B cell (primary cell): ENCODE data around the gene ACAN. TPM values are rescaled to one million over a fixed set of nuclear protein-coding genes. Genes with fewer than 3 reads are reported as not detected.

Source experiments
- ATAC-seq: fragments of 200-7000 bp; cut with Tn5 transposase; one replicate; pipeline ENCODE4 v1.10.0; 2021; ENCODE audit warnings: low read depth, mild to moderate bottlenecking, moderate number of reproducible peaks, moderate library complexity
- CTCF ChIA-PET: fragments of 350-600 bp; sonication (Branson Sonifier 250); formaldehyde crosslinking; loops from one replicate; lab custom pipeline; 2021; ENCODE audit warnings: antibody characterized with exemption, inconsistent platforms; lab: Charles Lee
- POLR2A ChIA-PET: fragments of 350-600 bp; sonication (Branson Sonifier 250); formaldehyde crosslinking; loops from one replicate; lab custom pipeline; 2021; ENCODE audit warnings: antibody characterized with exemption; lab: Charles Lee
- DNase-seq: peaks from one replicate; pipeline ENCODE4 v3.0.0; 2013
- H2AFZ ChIP-seq: 2 replicates; pipeline ENCODE4 v1.6.1; 2012; ENCODE audit warnings: mild to moderate bottlenecking, low read depth, low read length; ENCODE audit not compliant: insufficient read depth, poor library complexity, severe bottlenecking
- H3K27ac ChIP-seq, 2 donors: 1 replicate in 1 of 2; 2 replicates in 1 of 2; pipeline ENCODE4 v1.5.1; 2012 to 2013; ENCODE audit warnings: low read length in 2 of 2, mild to moderate bottlenecking in 2 of 2, moderate library complexity in 1 of 2
- H3K27me3 ChIP-seq, 4 experiments: fragments of 200-600 bp in 1 of 4; sonication (generic) in 1 of 4; replicated peaks in 1 of 4; 1 replicate in 2 of 4; 2 replicates in 2 of 4; pipeline versions ENCODE4 v1.6.1 to v1.7.0; 2013 to 2016; ENCODE audit warnings: low read length in 3 of 4, mild to moderate bottlenecking in 2 of 4, mixed read lengths in 1 of 4, moderate library complexity in 1 of 4; ENCODE audit not compliant: insufficient read depth in 4 of 4, control insufficient read depth in 3 of 4; ENCODE audit errors: control extremely low read depth in 1 of 4
- H3K36me3 ChIP-seq, 2 experiments: replicated peaks in 1 of 2; 1 replicate in 1 of 2; 2 replicates in 1 of 2; pipeline versions ENCODE4 v1.6.1 to v1.7.1; 2013; ENCODE audit warnings: low read length in 1 of 2; ENCODE audit not compliant: insufficient read depth in 2 of 2, control insufficient read depth in 1 of 2; ENCODE audit errors: control extremely low read depth in 1 of 2, extremely low read depth in 1 of 2
- H3K4me1 ChIP-seq, 2 donors: fragments of 200-600 bp in 1 of 2; sonication (generic) in 1 of 2; 1 replicate in 1 of 2; 2 replicates in 1 of 2; pipeline versions ENCODE4 v1.5.1 to v1.6.1; 2013 to 2017; ENCODE audit warnings: low read length in 2 of 2; ENCODE audit not compliant: control insufficient read depth in 2 of 2, insufficient read depth in 2 of 2
- H3K4me2 ChIP-seq: replicated peaks from 2 replicates; pipeline ENCODE3; 2012; ENCODE audit warnings: mild to moderate bottlenecking, low read depth, low read length; ENCODE audit not compliant: poor library complexity, severe bottlenecking
- H3K4me3 ChIP-seq, 5 experiments: fragments of 200-600 bp in 1 of 5; sonication (generic) in 1 of 5; 1 replicate in 3 of 5; 2 replicates in 2 of 5; pipeline versions ENCODE4 v1.5.1 to v1.7.0; 2011 to 2016; ENCODE audit warnings: low read length in 4 of 5, mild to moderate bottlenecking in 4 of 5, low read depth in 2 of 5, control low read depth in 1 of 5, moderate library complexity in 1 of 5; ENCODE audit not compliant: insufficient read depth in 1 of 5; ENCODE audit errors: control extremely low read depth in 1 of 5, extremely low read depth in 1 of 5
- H3K79me2 ChIP-seq: fragments of 200-600 bp; sonication (generic); one replicate; pipeline ENCODE4 v1.6.0; 2016; ENCODE audit warnings: low read length; ENCODE audit not compliant: control insufficient read depth, insufficient read depth
- H3K9ac ChIP-seq: fragments of 200-600 bp; sonication (generic); 2 replicates; pipeline ENCODE4 v1.6.1; 2017; ENCODE audit warnings: mild to moderate bottlenecking, low read length, moderate library complexity
- H3K9me3 ChIP-seq, 3 donors: one replicate each; pipeline versions ENCODE4 v1.6.1 to v1.7.1; 2013; ENCODE audit warnings: low read length in 2 of 3; ENCODE audit not compliant: control insufficient read depth in 2 of 3, insufficient read depth in 1 of 3; ENCODE audit errors: control extremely low read depth in 1 of 3
- H4K20me1 ChIP-seq: 2 replicates; pipeline ENCODE4 v1.6.0; 2012; ENCODE audit warnings: mild to moderate bottlenecking, low read length; ENCODE audit not compliant: insufficient read depth, control insufficient read depth, poor library complexity, severe bottlenecking
- H3K27ac Mint-ChIP-seq: one replicate; pipeline ENCODE4 v1.8.0; 2021; ENCODE audit warnings: mixed read lengths
- H3K27me3 Mint-ChIP-seq: one replicate; pipeline ENCODE4 v1.8.0; 2021; ENCODE audit warnings: mixed read lengths
- H3K4me1 Mint-ChIP-seq: one replicate; pipeline ENCODE4 v1.8.0; 2021; ENCODE audit warnings: mixed read lengths
- H3K4me3 Mint-ChIP-seq: one replicate; pipeline ENCODE4 v1.8.0; 2021; ENCODE audit warnings: mixed read lengths
- H3K9me3 Mint-ChIP-seq: one replicate; pipeline ENCODE4 v1.8.0; 2022; ENCODE audit warnings: mixed read lengths; ENCODE audit not compliant: insufficient read depth
- CTCF ChIP-seq: fragments of 200-600 bp; IDR thresholded peaks from one replicate; pipeline ENCODE4 v1.8.0; 2022; ENCODE audit warnings: antibody characterized with exemption, mild to moderate bottlenecking
- EZH2 ChIP-seq: IDR thresholded peaks from 2 replicates; pipeline ENCODE4 v1.6.1; 2012; ENCODE audit warnings: borderline replicate concordance, low read depth, mild to moderate bottlenecking, moderate library complexity, low read length; ENCODE audit not compliant: insufficient read depth, poor library complexity, severe bottlenecking
- WGBS: methylation state at CpG from one replicate; pipeline ENCODE4 v1.1.5; 2013; ENCODE audit warnings: missing lambda C conversion rate; ENCODE audit not compliant: insufficient coverage; 5-methylcytosine and 5-hydroxymethylcytosine counted together
- intact Hi-C: fragments of 100-400 bp; cut with micrococcal nuclease; formaldehyde crosslinking; loops from one replicate; pipeline ENCODE4 v1.10.0; 2022
- polyA plus RNA-seq: library from polyadenylated mRNA; depleted of rRNA; stranded (reverse); fragments of >200 nt; gene quantifications from 2 replicates; pipeline ENCODE4 v1.2.3, GENCODE V29; 2012
- total RNA-seq, 2 donors: library from RNA; stranded (reverse); fragments of 120-200 nt in 1 of 2; gene quantifications; 1 replicate in 1 of 2; 2 replicates in 1 of 2; pipeline versions ENCODE4 v1.2.3 to v1.2.4, GENCODE V29; 2013 to 2022

ACAN gene
- total and polyA plus RNA-seq, 2 donors (not counting 1 experiment from before 2014, with no cell fraction given), result 0.01 TPM; not detected in 1

GRCh38 chr15:88835119-88835518, 31.9 kb downstream of the ACAN start:
- Histone ChIP-seq H2AFZ (no peak overlapping the region), H3K79me2 (no peaks in the 10 kb centered on the region), H3K4me3 (no peak overlapping the region), H3K9me3 (no peaks in the 10 kb centered on the region), H3K27me3 (peaks cover 0 to 5% (median 0%) of the 10 kb centered on the region in 4 experiments), H3K27ac (no peak overlapping the region), H3K36me3 (no peaks in the 10 kb centered on the region), H3K4me1 (peaks cover 0 to 3% of the 10 kb centered on the region in 2 donors), H3K9ac (no peak overlapping the region), H3K4me2 (no peak overlapping the region), H4K20me1 (no peaks in the 10 kb centered on the region)
- ATAC-seq (no peak), DNase-seq (no peak)
- POLR2A ChIA-PET, result no interaction called here
- intact Hi-C loops, result no loop called here
- Mint-ChIP-seq H3K4me3 (no peak overlapping the region), H3K4me1 (no peaks in the 10 kb centered on the region), H3K27me3 (peaks cover 6% of the 10 kb centered on the region), H3K27ac (no peak overlapping the region), H3K9me3 (no peaks in the 10 kb centered on the region)
- TF ChIP-seq CTCF (no peak), EZH2 (no peak)
- 100% methylated on average over 1 of the region's 4 CpGs for WGBS
- CTCF ChIA-PET, result interaction anchor here (1.2 to 3.4 kb wide), 4 partner anchors 179 to 218 kb away, joined by 5 to 43 read pairs (median 6); no protein-coding TSS in a partner anchor

- H3K4me3 Mint-ChIP-seq, result no peak overlapping the region
- no CpG with 5 or more reads among the region's 2 CpGs for WGBS
- Histone ChIP-seq H3K9ac (no peak overlapping the region), H3K4me2 (no peak overlapping the region), H3K79me2 (no peaks in the 10 kb centered on the region), H3K27ac (no peak overlapping the region), H3K36me3 (no peaks in the 10 kb centered on the region), H3K4me3 (no peak overlapping the region), H3K4me1 (peaks cover 0 to 3% of the 10 kb centered on the region in 2 donors), H4K20me1 (no peaks in the 10 kb centered on the region), H3K9me3 (no peaks in the 10 kb centered on the region), H2AFZ (no peak overlapping the region), H3K27me3 (peaks cover 0 to 5% (median 0%) of the 10 kb centered on the region in 4 experiments)
- ChIA-PET CTCF (interaction anchor here (1.2 to 3.4 kb wide), 2 partner anchors 211 to 218 kb away, joined by 5 to 43 read pairs; no protein-coding TSS in a partner anchor), POLR2A (no interaction called here)
- H3K9me3 Mint-ChIP-seq, result no peaks in the 10 kb centered on the region
- H3K27me3 Mint-ChIP-seq, result peaks cover 6% of the 10 kb centered on the region
- no peak for TF ChIP-seq EZH2
- TF ChIP-seq CTCF, result no peak
- no peaks in the 10 kb centered on the region for H3K4me1 Mint-ChIP-seq
- DNase-seq, result no peak
- intact Hi-C loops, result no loop called here
- H3K27ac Mint-ChIP-seq, result no peak overlapping the region
- ATAC-seq, result no peak
Measured at GRCh38 chr15:88835646-88836045, 32.4 kb downstream of the ACAN start.
